Urinary bladder (tissue), 4 donors: ENCODE results near the gene ENOX1. TPM values are rescaled to one million over a fixed set of nuclear protein-coding genes. Genes with fewer than 3 reads are reported as not detected.

Source experiments
- DNase-seq: peaks from one replicate; pipeline ENCODE4 v3.0.0-alpha.2; 2015; ENCODE audit errors: extremely low spot score
- H3K27ac ChIP-seq: one replicate; pipeline ENCODE4 v1.5.1; 2013; ENCODE audit warnings: low read depth, mild to moderate bottlenecking, moderate library complexity
- H3K36me3 ChIP-seq: one replicate; pipeline ENCODE4 v1.6.1; 2013; ENCODE audit warnings: mild to moderate bottlenecking, moderate library complexity; ENCODE audit not compliant: insufficient read depth
- H3K4me1 ChIP-seq: one replicate; pipeline ENCODE4 v1.6.1; 2013; ENCODE audit warnings: mild to moderate bottlenecking, moderate library complexity; ENCODE audit not compliant: insufficient read depth
- H3K4me3 ChIP-seq: one replicate; pipeline ENCODE4 v1.5.1; 2013; ENCODE audit warnings: low read depth, low read length
- WGBS: extraction: QIAGEN DNeasy Blood & Tissue Kit; methylation state at CpG from one replicate; pipeline ENCODE4 v1.1.7; 2013; 5-methylcytosine and 5-hydroxymethylcytosine counted together
- polyA plus RNA-seq: library from polyadenylated mRNA; stranded (reverse); fragments of 200-250 nt; gene quantifications from one replicate; pipeline ENCODE4 v1.2.3, GENCODE V29; 2013
- total RNA-seq: library from RNA; depleted of rRNA; stranded (reverse); fragments of >200 nt; gene quantifications from one replicate; pipeline ENCODE4 v1.2.3, GENCODE V29; 2014
- donor health status: healthy with polysubstance abuse.
- donor health status: healthy.

ENOX1 gene
- total and polyA plus RNA-seq, 2 donors, result 4.3 to 17.6 TPM

GRCh38 chr13:43251961-43252360 lies 534.8 kb downstream of the ENOX1 start:
- no peaks in the 10 kb centered on the region for H3K4me1 ChIP-seq
- H3K4me3 ChIP-seq, result no peak overlapping the region
- 81% methylated on average over 5 of the region's 5 CpGs for WGBS
- DNase-seq, result no peak
- H3K36me3 ChIP-seq, result no peaks in the 10 kb centered on the region
- H3K27ac ChIP-seq, result no peak overlapping the region

DNA sequence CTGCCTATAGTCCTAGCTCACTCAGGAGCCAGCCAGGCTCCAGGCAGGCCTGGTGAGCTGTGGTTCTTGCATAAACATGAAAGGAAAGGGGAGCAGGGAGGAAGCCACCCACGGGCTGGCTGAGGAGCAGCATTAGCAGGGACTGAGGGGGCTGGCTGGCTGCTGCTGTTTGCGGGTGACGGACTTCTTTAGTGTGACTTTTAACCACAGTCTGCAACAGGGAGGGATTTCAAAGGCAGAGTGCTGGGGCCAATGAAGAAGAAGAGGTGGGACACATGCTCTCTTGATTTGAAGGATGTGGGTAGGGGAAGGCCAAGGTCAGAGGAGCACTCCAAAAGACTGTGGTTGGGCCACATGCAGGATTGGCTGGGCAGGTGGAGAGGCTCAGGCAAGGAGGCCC lies 540.4 kb downstream of the ENOX1 start:
- DNase-seq, result no peak
- H3K27ac ChIP-seq, result no peak overlapping the region
- no peaks in the 10 kb centered on the region for H3K4me1 ChIP-seq
- H3K4me3 ChIP-seq, result no peak overlapping the region
- H3K36me3 ChIP-seq, result no peaks in the 10 kb centered on the region
- WGBS, result 67% methylated on average over 3 of the region's 3 CpGs

- Histone ChIP-seq H3K4me1 (no peaks in the 10 kb centered on the region), H3K36me3 (no peaks in the 10 kb centered on the region), H3K27ac (no peak overlapping the region), H3K4me3 (no peak overlapping the region)
- WGBS, result 80% methylated on average over 8 of the region's 8 CpGs
- no peak for DNase-seq
Measured at GRCh38 chr13:43245374-43245964, 541.3 kb downstream of the ENOX1 start.

DNA sequence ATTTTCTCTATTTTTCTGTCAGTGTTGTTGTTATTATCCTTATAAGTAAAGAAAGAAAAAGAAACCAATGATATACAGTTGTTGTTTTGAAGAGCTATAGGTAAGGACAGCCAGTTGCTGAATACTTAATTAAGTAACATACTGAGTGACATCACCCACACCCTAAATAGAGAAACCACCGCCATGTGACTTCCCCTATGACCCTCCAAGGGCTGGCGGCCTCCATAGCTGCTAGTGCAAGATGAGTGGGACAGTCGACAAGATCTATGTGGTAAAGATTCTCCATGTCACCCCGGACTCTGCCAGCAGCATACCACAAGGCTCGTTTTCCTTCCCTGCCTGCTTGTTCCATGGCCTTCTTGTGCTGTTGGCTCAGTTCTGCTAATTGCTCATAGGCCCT lies 542.3 kb downstream of the ENOX1 start:
- DNase-seq, result no peak
- 96% methylated on average over 5 of the region's 5 CpGs for WGBS
- no peak overlapping the region for H3K27ac ChIP-seq
- no peaks in the 10 kb centered on the region for H3K36me3 ChIP-seq
- H3K4me1 ChIP-seq, result no peaks in the 10 kb centered on the region
- H3K4me3 ChIP-seq, result no peak overlapping the region

- 68% methylated on average over 2 of the region's 2 CpGs for WGBS
- no peaks in the 10 kb centered on the region for H3K36me3 ChIP-seq
- H3K4me3 ChIP-seq, result no peak overlapping the region
- DNase-seq, result no peak
- no peaks in the 10 kb centered on the region for H3K4me1 ChIP-seq
- no peak overlapping the region for H3K27ac ChIP-seq
Measured at GRCh38 chr13:43243711-43244110, 543.1 kb downstream of the ENOX1 start.

GRCh38 chr13:43242040-43242439 lies 544.7 kb downstream of the ENOX1 start:
- WGBS, result 87% methylated on average over 1 of the region's 1 CpG
- no peak for DNase-seq

GRCh38 chr13:43240278-43240677 lies 546.5 kb downstream of the ENOX1 start:
- DNase-seq, result no peak
- H3K27ac ChIP-seq, result no peak overlapping the region
- H3K36me3 ChIP-seq, result no peaks in the 10 kb centered on the region
- no peaks in the 10 kb centered on the region for H3K4me1 ChIP-seq
- no peak overlapping the region for H3K4me3 ChIP-seq

More at GRCh38 chr13:43242040-43242439, 544.7 kb downstream of the ENOX1 start:
- Histone ChIP-seq H3K27ac (no peak overlapping the region), H3K36me3 (no peaks in the 10 kb centered on the region), H3K4me3 (no peak overlapping the region), H3K4me1 (no peaks in the 10 kb centered on the region)

- Histone ChIP-seq H3K4me3 (no peak overlapping the region), H3K27ac (no peak overlapping the region), H3K4me1 (no peaks in the 10 kb centered on the region), H3K36me3 (no peaks in the 10 kb centered on the region)
- no peak for DNase-seq
Measured at GRCh38 chr13:43239275-43239840, 547.4 kb downstream of the ENOX1 start.

GRCh38 chr13:43238341-43239083 lies 548.3 kb downstream of the ENOX1 start:
- H3K36me3 ChIP-seq, result no peaks in the 10 kb centered on the region
- H3K4me1 ChIP-seq, result no peaks in the 10 kb centered on the region
- H3K27ac ChIP-seq, result no peak overlapping the region
- 90% methylated on average over 2 of the region's 2 CpGs for WGBS
- no peak overlapping the region for H3K4me3 ChIP-seq
- DNase-seq, result no peak

- Histone ChIP-seq H3K4me1 (no peaks in the 10 kb centered on the region), H3K27ac (no peak overlapping the region), H3K36me3 (no peaks in the 10 kb centered on the region), H3K4me3 (no peak overlapping the region)
- no peak for DNase-seq
- 81% methylated on average over 4 of the region's 4 CpGs for WGBS
Measured at GRCh38 chr13:43237616-43238015, 549.2 kb downstream of the ENOX1 start.

GRCh38 chr13:43235028-43235427 lies 551.7 kb downstream of the ENOX1 start:
- no peak overlapping the region for H3K27ac ChIP-seq
- H3K4me3 ChIP-seq, result no peak overlapping the region
- WGBS, result 84% methylated on average over 1 of the region's 1 CpG
- no peaks in the 10 kb centered on the region for H3K36me3 ChIP-seq
- no peaks in the 10 kb centered on the region for H3K4me1 ChIP-seq
- no peak for DNase-seq

- Histone ChIP-seq H3K4me3 (no peak overlapping the region), H3K4me1 (no peaks in the 10 kb centered on the region), H3K27ac (no peak overlapping the region), H3K36me3 (no peaks in the 10 kb centered on the region)
- 86% methylated on average over 1 of the region's 1 CpG for WGBS
- no peak for DNase-seq
Measured at GRCh38 chr13:43232873-43233265, 553.9 kb downstream of the ENOX1 start.

DNA sequence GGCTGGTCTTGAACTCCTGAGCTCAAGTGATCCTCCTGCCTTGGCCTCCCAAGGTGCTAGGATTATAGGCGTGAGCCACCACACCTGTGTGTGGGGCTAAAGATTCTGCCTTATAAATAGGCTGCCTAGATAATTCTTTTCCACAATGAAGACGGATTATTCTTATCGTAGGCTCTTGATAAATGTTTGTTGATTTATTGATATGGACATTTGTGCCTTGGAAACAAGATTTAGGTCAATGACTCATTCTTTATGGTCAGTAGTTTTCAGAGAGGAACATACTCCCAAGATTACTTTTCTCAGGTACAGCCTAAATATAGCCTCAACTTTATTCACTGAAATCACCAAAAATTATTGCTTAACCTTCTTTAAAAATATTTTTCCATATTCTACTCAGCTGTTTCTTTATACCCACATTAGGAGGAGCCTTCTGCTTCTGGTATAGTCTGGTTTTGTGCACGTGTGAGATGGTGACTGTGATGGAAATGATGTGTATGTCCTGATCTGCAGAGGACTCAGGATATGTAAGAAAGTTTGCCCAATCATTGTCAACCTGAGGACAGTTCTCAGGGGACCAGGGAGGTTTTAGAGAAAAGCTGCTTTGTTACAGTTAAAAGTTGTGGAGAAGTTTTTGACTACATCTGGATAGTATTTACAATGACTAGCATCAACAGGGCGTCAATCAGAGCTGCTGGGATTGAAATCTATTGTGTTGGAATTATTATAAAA lies 554.5 kb downstream of the ENOX1 start:
- Histone ChIP-seq H3K36me3 (no peaks in the 10 kb centered on the region), H3K4me1 (no peaks in the 10 kb centered on the region), H3K27ac (no peak overlapping the region), H3K4me3 (no peak overlapping the region)
- WGBS, result 77% methylated on average over 5 of the region's 5 CpGs
- DNase-seq, result no peak

GRCh38 chr13:43230989-43231388 lies 555.8 kb downstream of the ENOX1 start:
- no peak overlapping the region for H3K4me3 ChIP-seq

More at GRCh38 chr13:43230989-43231388, 555.8 kb downstream of the ENOX1 start:
- no peak for DNase-seq
- no peak overlapping the region for H3K27ac ChIP-seq
- H3K4me1 ChIP-seq, result no peaks in the 10 kb centered on the region
- no peaks in the 10 kb centered on the region for H3K36me3 ChIP-seq
- WGBS, result 84% methylated on average over 3 of the region's 3 CpGs
